Psoas muscle (tissue), 8 donors: ENCODE data around the gene LHX5. TPM values are rescaled to one million over a fixed set of nuclear protein-coding genes. Genes with fewer than 3 reads are reported as not detected.

Experiments
- ATAC-seq, 4 donors: fragments of 200-7000 bp; cut with Tn5 transposase; one replicate each; pipeline ENCODE4 v1.9.1; 2020; ENCODE audit warnings: moderate library complexity in 3 of 4, mild to moderate bottlenecking in 2 of 4
- DNase-seq, 2 donors: peaks; one replicate each; pipeline ENCODE4 v3.0.0-alpha.2; 2020
- H3K27ac ChIP-seq: fragments of 200-600 bp; one replicate; pipeline ENCODE4 v1.8.0; 2022
- H3K27me3 ChIP-seq, 3 donors: fragments of 200-600 bp in 1 of 3; one replicate each; pipeline versions ENCODE4 v1.6.1 to v1.8.0; 2013 to 2022; ENCODE audit warnings: low read length in 2 of 3, mild to moderate bottlenecking in 2 of 3, moderate library complexity in 1 of 3; ENCODE audit not compliant: insufficient read depth in 3 of 3
- H3K36me3 ChIP-seq, 2 donors: fragments of 200-600 bp in 1 of 2; one replicate each; pipeline versions ENCODE4 v1.6.1 to v1.8.0; 2013 to 2022; ENCODE audit warnings: low read depth in 1 of 2, mild to moderate bottlenecking in 1 of 2, moderate library complexity in 1 of 2; ENCODE audit not compliant: insufficient read depth in 1 of 2
- H3K4me1 ChIP-seq: fragments of 200-600 bp; one replicate; pipeline ENCODE4 v1.8.0; 2022
- H3K4me3 ChIP-seq: fragments of 200-600 bp; one replicate; pipeline ENCODE4 v1.8.0; 2022; ENCODE audit warnings: mild to moderate bottlenecking
- H3K9me3 ChIP-seq: fragments of 200-600 bp; one replicate; pipeline ENCODE4 v1.8.0; 2022
- WGBS, 3 donors: extraction: QIAGEN DNeasy Blood & Tissue Kit; methylation state at CpG; one replicate each; pipeline versions ENCODE4 v1.1.6 to v1.1.7; 2013; 5-methylcytosine and 5-hydroxymethylcytosine counted together
- intact Hi-C, 2 donors: fragments of 100-400 bp; cut with DNase I; formaldehyde crosslinking; loops; one replicate each; pipeline versions ENCODE4 v1.11.0 to v1.14.2; 2022
- long read RNA-seq, 2 donors: library from polyadenylated mRNA; unstranded; transcript quantifications; one replicate each; pipeline ENCODE4 v2.0.0, GENCODE V29; 2021
- polyA plus RNA-seq, 3 donors: library from polyadenylated mRNA; stranded (reverse); fragments of 200-250 nt; gene quantifications; one replicate each; pipeline ENCODE4 v1.2.3, GENCODE V29; 2013
- total RNA-seq, 4 donors: library from RNA; stranded (reverse); fragmentation: NEBNext Ultra II Directional in 2 of 4; extraction: Animal tissue kit (Norgen Biotek cat#: 25700) in 2 of 4; gene quantifications; one replicate each; pipeline versions ENCODE4 v1.2.1 to v1.2.4, GENCODE V29; 2021 to 2023
- TF ChIP-seq, protein P1 (sequence below): fragments of 200-600 bp; IDR thresholded peaks from one replicate; pipeline ENCODE4 v1.8.0; 2022; ENCODE audit warnings: antibody characterized with exemption
- donor health status: healthy with polysubstance abuse.
- donor health status: DM: no; HTN: no; CAD: no; lungs with moderate emphysema.
- donor health status: Bipolar disorder and iron deficiency.
- donor health status: healthy.
- donor health status: DM: yes; HTN: yes; CAD: no.
- donor health status: DM: no; HTN: no; CAD: no.
- donor health status: DM: no; HTN: no; CAD: no.
- donor health status: DM: yes; HTN: yes; CAD: no.

The LHX5 gene
- total RNA-seq (not detected), polyA plus RNA-seq (not detected)
- long read RNA-seq, donor 1: 0 reads
- long read RNA-seq, donor 2: 0 reads

DNA sequence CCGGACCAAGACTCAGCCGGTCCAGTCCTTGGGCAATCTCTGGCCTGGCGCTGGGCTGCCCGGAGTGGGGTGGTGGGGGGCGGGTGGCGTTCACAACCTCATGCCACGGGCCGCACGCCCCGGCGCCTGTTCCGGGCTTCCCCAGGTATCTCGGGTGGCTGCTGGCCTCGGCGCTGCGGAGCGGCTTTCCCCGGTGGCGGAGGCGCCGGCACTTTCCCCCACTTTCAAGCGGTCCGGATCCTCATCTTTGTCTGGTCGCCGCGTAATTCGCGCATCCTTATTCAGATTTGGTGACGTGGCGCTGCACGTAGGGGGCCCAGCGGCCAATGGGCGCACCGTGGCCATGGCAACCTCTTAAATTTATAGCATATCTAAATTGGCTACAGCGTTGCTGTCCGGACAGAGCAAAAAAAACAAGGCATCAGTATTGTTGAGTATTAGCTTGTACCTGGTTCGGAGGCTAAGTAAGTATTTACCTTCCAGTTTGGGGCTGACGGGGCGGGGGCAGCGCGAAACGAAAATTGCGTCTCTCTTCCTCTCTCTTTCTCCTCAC, at the start of gene LHX5:
Gene LHX5 (minus strand): TSS at position 253 of the 553 bp plus-strand sequence. CDS start 373 bp downstream, outside the sequence.
- intact Hi-C loops: no loop called here
- ATAC-seq (no peak), DNase-seq (no peak)
- Histone ChIP-seq H3K27ac (no peak within 1 kb of the TSS), H3K4me3 (no peak within 1 kb of the TSS), H3K36me3 (no peaks in the 10 kb centered on the region), H3K27me3 (peaks cover 8 to 99% (median 48%) of the 10 kb centered on the region in 3 donors), H3K4me1 (no peaks in the 10 kb centered on the region), H3K9me3 (no peaks in the 10 kb centered on the region)
- TF ChIP-seq, protein P1, sequence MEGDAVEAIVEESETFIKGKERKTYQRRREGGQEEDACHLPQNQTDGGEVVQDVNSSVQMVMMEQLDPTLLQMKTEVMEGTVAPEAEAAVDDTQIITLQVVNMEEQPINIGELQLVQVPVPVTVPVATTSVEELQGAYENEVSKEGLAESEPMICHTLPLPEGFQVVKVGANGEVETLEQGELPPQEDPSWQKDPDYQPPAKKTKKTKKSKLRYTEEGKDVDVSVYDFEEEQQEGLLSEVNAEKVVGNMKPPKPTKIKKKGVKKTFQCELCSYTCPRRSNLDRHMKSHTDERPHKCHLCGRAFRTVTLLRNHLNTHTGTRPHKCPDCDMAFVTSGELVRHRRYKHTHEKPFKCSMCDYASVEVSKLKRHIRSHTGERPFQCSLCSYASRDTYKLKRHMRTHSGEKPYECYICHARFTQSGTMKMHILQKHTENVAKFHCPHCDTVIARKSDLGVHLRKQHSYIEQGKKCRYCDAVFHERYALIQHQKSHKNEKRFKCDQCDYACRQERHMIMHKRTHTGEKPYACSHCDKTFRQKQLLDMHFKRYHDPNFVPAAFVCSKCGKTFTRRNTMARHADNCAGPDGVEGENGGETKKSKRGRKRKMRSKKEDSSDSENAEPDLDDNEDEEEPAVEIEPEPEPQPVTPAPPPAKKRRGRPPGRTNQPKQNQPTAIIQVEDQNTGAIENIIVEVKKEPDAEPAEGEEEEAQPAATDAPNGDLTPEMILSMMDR: no peak
- WGBS, 3 donors: 0 to 1% (median 1%) methylated on average over 33 to 43 of the region's 43 CpGs

DNA sequence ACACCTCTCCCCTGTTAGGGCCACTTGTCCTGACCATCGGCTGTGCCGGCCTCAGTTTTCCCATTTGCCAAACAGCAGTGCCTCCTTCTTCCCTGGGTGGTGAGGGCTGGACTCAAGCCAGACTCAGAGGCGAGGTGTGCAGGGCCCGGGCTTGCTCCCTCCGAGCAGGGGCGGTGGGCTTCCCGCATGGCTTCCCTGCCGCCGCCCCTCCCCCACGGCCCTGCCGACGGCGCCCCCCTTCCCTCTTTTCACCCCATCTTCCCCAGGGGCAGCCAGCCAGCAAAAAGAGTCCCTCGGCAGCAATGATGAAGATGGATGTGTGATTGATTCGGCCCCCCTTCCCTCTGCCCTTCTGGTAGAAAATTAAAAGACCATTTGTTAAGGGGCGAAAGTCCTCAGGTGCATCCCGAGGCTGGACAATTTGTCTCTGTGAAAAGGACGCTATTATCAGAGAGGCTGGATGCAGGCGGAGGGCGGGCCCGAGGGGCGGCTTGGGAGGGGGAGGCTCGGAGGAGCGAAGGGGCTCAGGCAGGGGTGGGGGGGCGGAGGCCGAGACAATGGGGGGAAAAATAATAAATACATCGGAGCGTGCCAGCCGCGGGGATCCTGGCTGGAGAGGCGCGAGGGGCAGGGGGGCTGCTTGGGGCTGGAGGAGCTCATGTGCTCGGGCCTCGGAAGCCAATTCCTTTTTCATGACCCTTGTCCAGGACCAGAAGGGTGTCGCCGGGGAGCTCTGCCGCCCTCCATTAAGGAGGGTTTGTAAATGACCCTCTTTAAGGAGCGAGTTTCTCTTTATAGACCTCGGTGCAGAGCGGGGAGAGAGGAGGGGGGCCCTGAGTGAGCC, 48.0 kb upstream of the LHX5 start:
- 2 to 3% (median 3%) methylated on average over 40 of the region's 40 CpGs for WGBS, 3 donors
- ATAC-seq (no peak), DNase-seq (no peak)
- no peaks in the 10 kb centered on the region for H3K36me3 ChIP-seq
- TF ChIP-seq, protein P1: no peak
- no peak overlapping the region for H3K4me3 ChIP-seq
- no peaks in the 10 kb centered on the region for H3K9me3 ChIP-seq
- H3K4me1 ChIP-seq: no peaks in the 10 kb centered on the region
- H3K27ac ChIP-seq: no peak overlapping the region
- peaks cover 0 to 70% (median 18%) of the 10 kb centered on the region in 3 donors for H3K27me3 ChIP-seq
- intact Hi-C loops: no loop called here

- Histone ChIP-seq H3K27ac (no peak overlapping the region), H3K4me3 (no peak overlapping the region), H3K36me3 (no peaks in the 10 kb centered on the region), H3K27me3 (peaks cover 0 to 88% (median 13%) of the 10 kb centered on the region in 3 donors), H3K4me1 (no peaks in the 10 kb centered on the region), H3K9me3 (no peaks in the 10 kb centered on the region)
- WGBS, 3 donors: 1 to 2% (median 1%) methylated on average over 31 of the region's 31 CpGs
- intact Hi-C loops: no loop called here
- ATAC-seq: no peak
- TF ChIP-seq, protein P1: no peak
- DNase-seq: no peak
Measured at GRCh38 chr12:113515082-113515856, 43.6 kb upstream of the LHX5 start.

- DNase-seq (no peak), ATAC-seq (no peak)
- H3K27me3 ChIP-seq: peaks cover 0 to 88% (median 11%) of the 10 kb centered on the region in 3 donors
- H3K4me1 ChIP-seq: no peaks in the 10 kb centered on the region
- TF ChIP-seq, protein P1: no peak
- no peaks in the 10 kb centered on the region for H3K9me3 ChIP-seq
- no peak overlapping the region for H3K4me3 ChIP-seq
- intact Hi-C loops: no loop called here
- H3K36me3 ChIP-seq: no peaks in the 10 kb centered on the region
- H3K27ac ChIP-seq: no peak overlapping the region
- WGBS, 3 donors: 34 to 39% (median 37%) methylated on average over 8 of the region's 8 CpGs
Measured at GRCh38 chr12:113514602-113515001, 42.9 kb upstream of the LHX5 start.
